CD14-positive monocyte (primary cell): ENCODE measurements around the gene ARID1B. TPM values are rescaled to one million over a fixed set of nuclear protein-coding genes. Genes with fewer than 3 reads are reported as not detected.
A peak's percentile ranks its signal among the peaks of the same experiment; 100 is the strongest.

Experiments used
- DNase-seq, 3 donors: peaks; one replicate each; pipeline ENCODE4 v3.0.0-alpha.2; 2011 to 2022
- H2AFZ ChIP-seq: 2 replicates; pipeline ENCODE4 v1.6.0; 2012; ENCODE audit warnings: mild to moderate bottlenecking, low read depth, low read length, inconsistent platforms; ENCODE audit not compliant: insufficient read depth, poor library complexity, severe bottlenecking
- H3K27ac ChIP-seq, 2 donors: 1 replicate in 1 of 2; 2 replicates in 1 of 2; pipeline ENCODE4 v1.5.1; 2012 to 2013; ENCODE audit warnings: low read length in 2 of 2, control low read depth in 1 of 2, inconsistent platforms in 1 of 2, low read depth in 1 of 2, mild to moderate bottlenecking in 1 of 2
- H3K27me3 ChIP-seq, 2 donors: one replicate each; pipeline versions ENCODE4 v1.6.0 to v1.6.1; 2011 to 2013; ENCODE audit warnings: low read length in 2 of 2; ENCODE audit not compliant: control insufficient read depth in 2 of 2, insufficient read depth in 2 of 2
- H3K36me3 ChIP-seq, 2 donors: replicated peaks in 1 of 2; 1 replicate in 1 of 2; 2 replicates in 1 of 2; pipeline versions ENCODE4 v1.5.1 to v1.6.1; 2012 to 2013; ENCODE audit warnings: low read length in 2 of 2, control low read depth in 1 of 2, inconsistent platforms in 1 of 2, mild to moderate bottlenecking in 1 of 2; ENCODE audit not compliant: insufficient read depth in 2 of 2, control insufficient read depth in 1 of 2
- H3K4me1 ChIP-seq, 2 donors: 1 replicate in 1 of 2; 2 replicates in 1 of 2; pipeline versions ENCODE4 v1.5.1 to v1.6.1; 2012 to 2013; ENCODE audit warnings: low read length in 2 of 2, control low read depth in 1 of 2, inconsistent platforms in 1 of 2, mild to moderate bottlenecking in 1 of 2, moderate library complexity in 1 of 2; ENCODE audit not compliant: insufficient read depth in 2 of 2, control insufficient read depth in 1 of 2
- H3K4me2 ChIP-seq: replicated peaks from 2 replicates; pipeline ENCODE3; 2012; ENCODE audit warnings: low read length, moderate library complexity, mild to moderate bottlenecking; ENCODE audit not compliant: poor library complexity, severe bottlenecking; ENCODE audit errors: extremely low read depth
- H3K4me3 ChIP-seq, 3 experiments: fragments of 200-600 bp in 1 of 3; sonication (generic) in 1 of 3; replicated peaks in 1 of 3; 1 replicate in 2 of 3; 2 replicates in 1 of 3; pipeline ENCODE4 v1.5.1; 2011 to 2013; ENCODE audit warnings: low read length in 3 of 3, mild to moderate bottlenecking in 3 of 3, control low read depth in 2 of 3, low read depth in 2 of 3, inconsistent platforms in 1 of 3, moderate library complexity in 1 of 3
- H3K79me2 ChIP-seq: 2 replicates; pipeline ENCODE4 v1.6.0; 2012; ENCODE audit warnings: mild to moderate bottlenecking, control low read depth, inconsistent platforms, low read length, moderate library complexity; ENCODE audit not compliant: insufficient read depth
- H3K9ac ChIP-seq: 2 replicates; pipeline ENCODE4 v1.6.0; 2017; ENCODE audit warnings: low read length, mild to moderate bottlenecking; ENCODE audit not compliant: insufficient read depth, poor library complexity, severe bottlenecking
- H3K9me3 ChIP-seq, 2 donors: replicated peaks in 1 of 2; 1 replicate in 1 of 2; 2 replicates in 1 of 2; pipeline versions ENCODE4 v1.5.1 to v1.6.1; 2012 to 2013; ENCODE audit warnings: low read length in 2 of 2, control low read depth in 1 of 2; ENCODE audit not compliant: control insufficient read depth in 1 of 2, insufficient read depth in 1 of 2
- H4K20me1 ChIP-seq: 2 replicates; pipeline ENCODE4 v1.6.0; 2012; ENCODE audit warnings: mild to moderate bottlenecking, low read length, control low read depth, moderate library complexity; ENCODE audit not compliant: insufficient read depth
- H3K27ac Mint-ChIP-seq, 7 donors: one replicate each; pipeline ENCODE4 v1.8.0; 2020; ENCODE audit warnings: mild to moderate bottlenecking in 7 of 7, mixed read lengths in 7 of 7, moderate library complexity in 6 of 7, inconsistent platforms in 2 of 7
- H3K27me3 Mint-ChIP-seq, 3 donors: one replicate each; pipeline ENCODE4 v1.8.0; 2021 to 2022; ENCODE audit warnings: low read depth in 3 of 3, mild to moderate bottlenecking in 3 of 3, mixed read lengths in 3 of 3, moderate library complexity in 3 of 3, inconsistent platforms in 1 of 3
- H3K36me3 Mint-ChIP-seq, 2 donors: one replicate each; pipeline ENCODE4 v1.8.0; 2020; ENCODE audit warnings: mixed read lengths in 2 of 2, inconsistent platforms in 1 of 2, mild to moderate bottlenecking in 1 of 2
- H3K4me1 Mint-ChIP-seq: one replicate; pipeline ENCODE4 v1.8.0; 2020; ENCODE audit warnings: mild to moderate bottlenecking, mixed read lengths
- H3K4me3 Mint-ChIP-seq, 2 donors: one replicate each; pipeline ENCODE4 v1.8.0; 2020; ENCODE audit warnings: mild to moderate bottlenecking in 2 of 2, mixed read lengths in 2 of 2, moderate library complexity in 1 of 2
- H3K9me3 Mint-ChIP-seq, 7 donors: one replicate each; pipeline ENCODE4 v1.8.0; 2020 to 2022; ENCODE audit warnings: mixed read lengths in 7 of 7, mild to moderate bottlenecking in 6 of 7, moderate library complexity in 6 of 7, inconsistent platforms in 2 of 7
- CTCF ChIP-seq: fragments of 200-600 bp; IDR thresholded peaks from one replicate; pipeline ENCODE4 v1.8.0; 2022; ENCODE audit warnings: antibody characterized with exemption, mild to moderate bottlenecking
- WGBS: methylation state at CpG from one replicate; pipeline ENCODE4 v1.1.5; 2013; ENCODE audit warnings: missing lambda C conversion rate; ENCODE audit not compliant: insufficient coverage; 5-methylcytosine and 5-hydroxymethylcytosine counted together
- intact Hi-C, 2 donors: fragments of 100-400 bp; cut with micrococcal nuclease; formaldehyde crosslinking; loops; one replicate each; pipeline versions ENCODE4 v1.15.0 to v1.15.1; 2023
- polyA plus RNA-seq, 3 donors: library from polyadenylated mRNA; depleted of rRNA in 1 of 3; unstranded in 2 of 3; stranded (reverse) in 1 of 3; fragments of 300-500 nt in 2 of 3; fragments of >200 nt in 1 of 3; fragmentation: Illumina TruSeq in 2 of 3; gene quantifications; 1 replicate in 2 of 3; 2 replicates in 1 of 3; pipeline ENCODE4 v1.2.3, GENCODE V29; 2012 to 2021

The ARID1B gene
- polyA plus RNA-seq, 3 donors = 3.2 to 22.1 (median 3.8) TPM

- no peak overlapping the region for H3K4me2 ChIP-seq
- no peak for DNase-seq
- H4K20me1 ChIP-seq = no peaks in the 10 kb centered on the region
- TF ChIP-seq CTCF = no peak
- no peak overlapping the region for H3K9ac ChIP-seq
- no peak overlapping the region for H3K27ac Mint-ChIP-seq
- H3K9me3 Mint-ChIP-seq = no peaks in the 10 kb centered on the region
- 91% methylated on average over 3 of the region's 5 CpGs for WGBS
- H3K4me3 Mint-ChIP-seq = no peak overlapping the region
- no peaks in the 10 kb centered on the region for H3K9me3 ChIP-seq
- peak overlapping the region in 1 of 2 donors; percentile 3 for H3K27ac ChIP-seq
- peaks cover 35 to 66% of the 10 kb centered on the region in 2 donors for H3K36me3 ChIP-seq
- no peaks in the 10 kb centered on the region for H3K27me3 Mint-ChIP-seq
- no peak overlapping the region for H3K4me3 ChIP-seq
- H3K27me3 ChIP-seq = no peaks in the 10 kb centered on the region
- no peak overlapping the region for H2AFZ ChIP-seq
- peaks cover 48 to 52% of the 10 kb centered on the region in 2 donors for H3K36me3 Mint-ChIP-seq
- no peaks in the 10 kb centered on the region for H3K79me2 ChIP-seq
- H3K4me1 ChIP-seq = peaks cover 0 to 4% of the 10 kb centered on the region in 2 donors
- intact Hi-C loops = no loop called here
- H3K4me1 Mint-ChIP-seq = peaks cover 9% of the 10 kb centered on the region
These were observed 392.5 kb downstream of the ARID1B start for GRCh38 chr6:157169656-157170055.

GRCh38 chr6:157170535-157170934 lies 393.4 kb downstream of the ARID1B start:
- Mint-ChIP-seq H3K4me3 (no peak overlapping the region), H3K9me3 (no peaks in the 10 kb centered on the region), H3K36me3 (peaks cover 49 to 55% of the 10 kb centered on the region in 2 donors), H3K27me3 (no peaks in the 10 kb centered on the region), H3K4me1 (peaks cover 9% of the 10 kb centered on the region), H3K27ac (peak overlapping the region in 2 of 7 donors; percentile 5 to 60)
- WGBS = 96% methylated on average over 7 of the region's 9 CpGs
- no peak overlapping the region for H3K4me2 ChIP-seq
- no peak overlapping the region for H3K4me3 ChIP-seq
- no peaks in the 10 kb centered on the region for H4K20me1 ChIP-seq
- peaks cover 0 to 4% of the 10 kb centered on the region in 2 donors for H3K4me1 ChIP-seq
- DNase-seq = no peak
- intact Hi-C loops = no loop called here
- no peak overlapping the region for H3K9ac ChIP-seq
- peak overlapping the region in 1 of 2 donors; percentile 3 for H3K27ac ChIP-seq
- H3K27me3 ChIP-seq = no peaks in the 10 kb centered on the region
- H3K9me3 ChIP-seq = no peaks in the 10 kb centered on the region
- no peaks in the 10 kb centered on the region for H3K79me2 ChIP-seq
- TF ChIP-seq CTCF = no peak
- H2AFZ ChIP-seq = no peak overlapping the region
- peaks cover 37 to 66% of the 10 kb centered on the region in 2 donors for H3K36me3 ChIP-seq
